Gastroesophageal sphincter (tissue), 2 donors: ENCODE data around the gene PLA2G4B.

Experiments
- POLR2A ChIP-seq, 2 donors: fragments of 450-650 bp; IDR thresholded peaks; one replicate each; pipeline ENCODE4 v1.6.1; 2017; ENCODE audit warnings: antibody characterized with exemption in 2 of 2, mild to moderate bottlenecking in 2 of 2, moderate library complexity in 1 of 2
- POLR2AphosphoS5 ChIP-seq: sonication (generic); formaldehyde crosslinking; IDR thresholded peaks from one replicate; pipeline ENCODE4 v1.6.1; 2017; ENCODE audit warnings: antibody characterized with exemption

- TF ChIP-seq POLR2AphosphoS5 (no peak), POLR2A (IDR thresholded peaks at IDR 0.05) (no peak)
These were observed 46.7 kb downstream of the PLA2G4B start for GRCh38 chr15:41885321-41885720.
